Right lung (tissue), 5 donors: ENCODE results near the gene ZXDC. TPM values are rescaled to one million over a fixed set of nuclear protein-coding genes. Genes with fewer than 3 reads are reported as not detected.

ENCODE experiments used
- DNase-seq, 2 donors: peaks; one replicate each; pipeline ENCODE4 v3.0.0-alpha.2; 2013
- polyA plus RNA-seq, 5 donors: library from polyadenylated mRNA; unstranded; fragments of 120-200 nt; gene quantifications; one replicate each; pipeline versions ENCODE4 v1.2.1 to v1.2.3, GENCODE V29; 2013; ENCODE audit warnings: inconsistent platforms in 1 of 5, low replicate concordance in 1 of 5; ENCODE audit not compliant: insufficient read length in 5 of 5, insufficient read depth in 1 of 5

ZXDC gene
- polyA plus RNA-seq, 5 donors, result 28.3 to 38.0 (median 30.2) TPM

DNA sequence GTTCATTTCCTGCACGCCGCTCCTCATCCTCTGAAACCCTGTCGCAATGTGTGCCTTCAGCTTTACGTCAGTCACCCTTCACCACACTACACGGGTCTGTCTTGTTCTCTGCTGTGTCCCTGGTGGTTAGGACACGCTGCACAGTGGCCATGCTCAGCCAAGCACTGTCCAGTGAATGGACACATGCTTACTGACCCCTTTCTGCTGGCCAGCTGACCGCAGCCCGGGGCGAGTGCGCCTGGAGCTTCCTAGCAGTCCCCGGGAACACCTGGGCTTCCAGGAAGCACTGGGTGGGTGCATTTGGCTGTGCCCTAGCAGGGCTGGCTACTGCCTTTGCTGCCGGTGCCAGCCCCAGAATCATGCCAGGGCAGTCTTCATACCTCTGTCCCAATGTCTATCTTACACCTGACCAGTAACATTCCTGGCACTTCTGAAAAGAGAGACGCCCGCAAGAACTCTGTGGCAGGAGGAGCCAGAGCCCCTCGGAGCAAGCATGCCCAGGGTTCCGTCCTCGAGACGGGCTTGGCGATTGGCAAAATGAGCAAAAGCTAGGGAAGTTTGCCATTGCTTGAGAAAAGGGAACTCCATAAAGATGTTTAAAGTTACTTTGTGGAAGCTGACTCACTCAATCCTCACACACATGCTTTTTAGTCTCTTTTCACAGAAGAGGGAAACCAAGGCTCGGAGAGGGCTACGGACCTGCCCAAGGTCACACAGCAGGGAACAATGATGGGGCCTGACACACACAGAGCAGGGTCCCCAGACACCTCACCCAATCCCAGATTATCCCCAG is 15.7 kb upstream of the ZXDC start:
- no peak for DNase-seq

DNA sequence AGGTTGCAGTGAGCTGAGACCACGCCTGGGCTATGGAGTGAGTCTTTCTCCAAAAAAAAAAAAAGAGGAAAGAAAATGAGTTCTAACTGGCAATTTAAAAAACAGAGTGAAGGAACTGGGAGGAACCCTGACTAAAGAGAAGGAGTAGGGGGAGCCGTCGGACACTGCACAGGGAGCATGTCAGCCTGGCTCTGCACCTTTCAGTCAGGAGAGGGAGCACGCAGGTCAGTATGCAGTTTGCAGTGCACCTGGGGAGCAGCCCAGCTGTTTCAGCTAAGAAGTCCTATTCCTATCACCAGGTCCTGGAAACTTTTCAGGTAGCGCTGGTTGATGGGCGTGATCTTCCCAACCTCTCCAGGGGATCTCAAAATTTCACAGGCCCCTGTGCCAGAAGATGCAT is 14.9 kb upstream of the ZXDC start:
- no peak for DNase-seq

DNA sequence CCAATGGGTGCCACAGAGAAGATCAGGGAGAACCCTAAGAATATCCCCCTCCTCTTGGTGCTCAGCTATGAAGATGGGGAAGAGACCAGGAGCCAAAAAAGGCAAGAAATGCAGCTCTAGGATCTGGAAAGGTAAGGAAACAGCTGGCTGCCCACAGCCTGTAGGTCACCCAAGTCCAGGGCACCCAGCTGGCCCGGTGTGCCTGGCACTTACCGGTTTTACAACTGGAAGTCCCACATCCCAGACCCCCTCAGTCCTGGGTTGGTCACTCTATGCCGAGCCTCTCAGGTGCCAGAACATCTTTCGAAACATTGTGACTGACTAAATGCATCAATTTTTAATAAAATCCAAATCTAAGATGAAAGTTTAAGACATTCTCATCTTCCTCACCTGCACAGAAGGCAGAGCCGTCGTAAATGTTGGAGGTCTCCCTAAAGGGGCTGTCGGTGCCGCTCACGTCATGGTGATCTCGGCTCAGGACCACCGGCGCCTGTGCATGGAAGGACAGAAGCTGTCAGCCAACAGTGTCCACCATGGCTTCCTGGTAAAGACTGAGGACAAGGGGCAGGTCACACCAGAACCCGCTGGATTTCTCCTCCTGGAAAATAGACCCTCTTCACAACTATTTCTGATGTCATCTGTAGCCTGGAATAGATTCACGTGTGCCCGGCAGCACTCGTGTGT is 13.3 kb upstream of the ZXDC start:
- no peak for DNase-seq

GRCh38 chr3:126488185-126488584 is 12.5 kb upstream of the ZXDC start:
- DNase-seq, result no peak

- DNase-seq, result no peak
Observed at GRCh38 chr3:126487151-126487771, 11.6 kb upstream of the ZXDC start.

- no peak for DNase-seq
Observed at GRCh38 chr3:126486360-126486847, 10.7 kb upstream of the ZXDC start.

DNA sequence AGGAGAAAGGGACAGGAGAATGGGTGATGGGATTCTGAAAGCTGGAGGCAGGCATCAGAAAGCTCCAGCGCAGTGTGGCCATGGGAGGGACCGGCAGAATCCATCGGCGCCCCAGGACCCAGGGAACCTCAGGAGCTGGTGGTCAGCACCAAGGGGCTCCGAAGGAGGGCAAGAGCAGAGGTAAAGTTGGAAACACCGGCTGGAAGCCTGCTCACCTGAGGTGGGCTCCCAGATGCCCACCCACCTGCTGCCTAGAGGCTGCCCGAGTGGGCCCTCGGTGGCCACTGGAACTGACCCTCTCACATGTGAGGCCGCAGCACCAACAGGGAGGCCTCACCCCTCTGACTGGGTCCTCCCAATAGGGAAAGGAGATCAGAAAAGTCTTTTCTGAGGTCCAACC is 10.3 kb upstream of the ZXDC start:
- no peak for DNase-seq

DNA sequence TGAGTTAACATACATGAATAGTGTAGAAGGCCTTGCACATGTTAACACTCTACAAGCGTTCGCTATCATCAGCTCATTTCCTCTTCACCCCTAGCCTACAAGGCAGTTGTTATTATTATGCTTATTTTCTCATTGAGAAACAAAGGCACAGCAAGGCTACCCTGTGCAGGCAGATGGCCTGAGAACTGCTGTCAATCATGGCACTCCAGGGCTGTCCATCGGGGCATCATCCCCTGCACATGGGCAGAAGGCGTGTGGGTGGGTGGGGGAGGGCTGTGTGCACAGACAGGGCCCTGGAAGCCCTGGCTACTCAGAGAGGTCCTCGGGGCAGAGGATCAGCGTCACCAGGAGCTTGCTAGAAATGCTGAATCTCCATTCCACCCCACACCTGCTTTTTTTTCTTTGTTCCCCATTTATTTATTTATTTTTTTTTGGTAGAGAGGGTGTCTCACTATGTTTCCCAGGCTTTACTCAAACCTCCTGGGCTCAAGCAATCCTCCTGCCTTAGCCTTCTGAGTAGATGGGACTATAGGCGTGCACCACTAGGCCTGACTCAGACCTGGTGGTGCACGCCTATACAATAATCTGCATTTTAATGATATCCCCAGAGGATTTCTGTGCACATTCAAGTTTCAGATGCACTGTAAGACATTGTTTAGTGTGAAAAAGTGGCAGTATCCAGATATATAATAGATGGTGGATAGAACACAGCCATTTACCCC is 9.6 kb upstream of the ZXDC start:
- no peak for DNase-seq

GRCh38 chr3:126484662-126485061 is 9.0 kb upstream of the ZXDC start:
- DNase-seq, result no peak

GRCh38 chr3:126484148-126484547 is 8.5 kb upstream of the ZXDC start:
- DNase-seq, result no peak

GRCh38 chr3:126483321-126483761 is 7.7 kb upstream of the ZXDC start:
- no peak for DNase-seq

DNA sequence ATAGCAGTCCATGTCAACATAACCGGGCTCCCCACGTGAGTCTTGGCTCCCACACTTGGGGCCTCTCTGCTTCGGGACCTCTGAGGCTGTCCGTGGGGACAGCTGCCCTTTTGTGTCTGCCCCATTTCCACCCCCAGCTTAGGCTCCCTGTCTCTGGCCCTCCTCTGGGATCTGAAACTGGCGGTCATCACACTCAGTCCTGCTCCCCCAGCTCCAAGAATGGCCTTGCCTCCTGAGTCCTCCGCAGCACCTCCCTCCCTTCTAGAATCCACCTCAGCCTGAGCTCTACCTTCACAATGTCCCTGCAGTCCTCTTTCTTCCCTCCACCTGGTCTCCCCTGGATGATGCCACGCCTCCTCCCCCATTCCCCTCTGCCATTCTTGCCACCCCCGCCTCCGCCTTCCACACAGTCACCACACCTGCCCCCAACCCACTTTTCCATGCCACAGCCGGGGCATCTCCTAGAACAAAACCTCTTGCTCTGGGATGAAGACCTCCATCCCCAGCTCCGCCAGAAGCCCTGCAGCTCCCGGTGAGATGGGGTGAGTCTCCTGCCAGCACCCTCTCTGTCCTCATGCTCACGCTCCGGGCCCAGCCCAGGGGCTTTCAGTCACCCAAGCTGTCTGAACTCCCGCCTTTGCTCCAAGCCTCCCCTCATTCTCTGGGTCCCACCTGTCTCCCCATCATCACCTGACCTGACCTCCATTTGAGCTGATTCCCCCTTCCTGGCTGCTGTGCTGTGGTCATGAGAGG is 7.0 kb upstream of the ZXDC start:
- no peak for DNase-seq

DNA sequence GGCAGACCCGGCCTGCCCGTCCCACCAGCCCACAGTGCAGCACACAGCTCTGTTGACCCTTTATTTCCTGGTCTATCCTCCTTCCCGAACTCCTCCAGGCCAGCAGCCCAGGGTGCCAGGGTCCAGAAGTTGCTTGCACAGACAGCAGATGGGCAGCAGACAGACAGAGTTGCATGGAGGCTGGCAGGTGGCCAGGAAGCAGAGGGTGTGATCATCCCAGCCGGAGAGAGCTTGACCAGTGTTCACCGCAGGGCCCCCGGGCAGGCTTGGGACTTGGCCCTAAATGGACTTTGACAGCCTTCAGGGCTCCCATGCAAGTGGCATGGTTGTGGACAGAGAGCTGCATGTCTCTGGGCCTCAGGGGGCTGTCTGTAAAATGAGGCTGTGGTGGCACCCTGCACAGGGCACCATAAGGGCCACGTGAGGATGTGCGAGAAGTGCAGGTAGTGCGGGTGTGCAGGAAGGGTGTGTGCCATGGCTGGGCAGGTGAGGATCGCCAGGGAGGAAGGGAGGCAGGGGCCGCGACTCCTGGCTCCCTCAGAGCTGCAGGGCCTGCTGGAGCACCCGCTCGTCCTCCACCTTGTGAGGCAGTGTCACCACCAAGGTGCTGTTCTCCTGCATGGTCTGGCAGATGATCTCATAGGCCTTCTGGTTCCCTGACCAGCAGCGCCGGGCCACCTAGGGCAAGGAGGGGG is 6.3 kb upstream of the ZXDC start:
- no peak for DNase-seq

DNA sequence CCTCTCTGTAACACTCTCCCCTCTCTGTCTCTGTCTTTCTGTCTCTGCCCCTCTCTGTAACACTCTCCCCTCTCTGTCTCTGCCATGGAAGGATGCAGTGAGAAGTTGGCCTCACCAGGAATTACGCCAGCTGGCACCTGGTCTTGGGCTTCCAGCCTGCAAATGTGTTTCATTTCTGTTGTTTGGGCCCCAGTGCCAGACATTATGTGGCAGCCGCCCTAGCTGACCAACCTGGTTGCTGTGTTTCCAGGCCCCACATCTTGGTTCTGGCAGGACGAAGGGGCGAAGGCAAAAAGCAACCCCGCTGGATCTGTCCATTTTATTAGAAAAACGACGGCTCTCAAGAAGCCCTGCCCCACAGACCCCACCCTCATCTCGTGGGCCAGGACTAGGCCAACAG is 5.2 kb upstream of the ZXDC start:
- DNase-seq, result no peak

- DNase-seq, result no peak
Observed at GRCh38 chr3:126480206-126480605, 4.5 kb upstream of the ZXDC start.

GRCh38 chr3:126479642-126480041 is 4.0 kb upstream of the ZXDC start:
- DNase-seq, result no peak

GRCh38 chr3:126478581-126479310 is 3.1 kb upstream of the ZXDC start:
- no peak for DNase-seq

GRCh38 chr3:126477061-126477380 is 1.3 kb upstream of the ZXDC start:
- no peak for DNase-seq

DNA sequence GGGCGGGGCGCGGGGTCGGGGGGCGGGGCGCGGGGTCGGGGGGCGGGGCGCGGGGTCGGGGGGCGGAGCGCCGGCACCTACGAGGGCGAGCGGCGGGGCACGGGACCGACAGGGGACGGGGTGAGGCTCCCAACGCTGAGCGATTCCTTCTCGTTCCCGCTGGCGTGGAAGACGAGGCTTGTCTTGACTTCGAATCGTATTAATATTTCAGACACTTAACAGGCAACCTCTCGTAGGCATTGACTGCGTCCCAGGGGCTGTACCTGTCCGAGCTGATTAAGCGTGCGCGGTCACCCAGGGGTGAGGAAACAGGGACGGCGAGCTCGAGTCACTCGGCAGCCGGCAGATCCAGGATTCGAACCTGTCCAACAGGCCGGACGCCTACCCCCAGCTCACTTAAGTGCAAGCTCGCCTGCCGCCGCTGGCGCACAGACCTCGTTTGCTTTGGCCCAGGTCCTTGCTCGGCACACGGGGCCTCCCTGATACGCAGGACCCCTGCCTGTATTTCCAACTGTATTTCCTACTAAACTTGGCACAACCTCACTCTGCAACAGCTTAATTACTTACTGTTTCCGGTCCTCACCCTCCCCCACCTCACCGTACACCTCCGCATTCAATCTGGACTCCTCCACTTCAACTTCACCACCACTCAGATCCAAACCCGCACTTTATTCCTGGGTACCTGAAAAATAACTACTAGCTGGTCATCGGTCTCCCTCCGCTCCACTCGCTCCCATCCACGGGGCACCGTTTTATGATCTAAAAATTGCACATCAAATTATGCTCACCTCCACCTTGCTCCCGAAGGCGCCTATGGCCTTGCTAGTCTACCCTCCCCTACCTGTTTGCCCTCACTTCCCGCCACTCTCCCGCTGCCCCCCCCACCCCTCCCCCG is 722 bp upstream of the ZXDC start:
- peak; percentile 52 to 64 for DNase-seq
